Measurements from ENCODE around the gene EIF3I. TPM values are rescaled to one million over a fixed set of nuclear protein-coding genes. Genes with fewer than 3 reads are reported as not detected.

EIF3I gene
- total and polyA plus RNA-seq, 12 donors: 90.3 to 342 (median 106) TPM

GRCh38 chr1:32249831-32250525 lies 27.8 kb downstream of the EIF3I start:
- intact Hi-C loops (cut with DNase I): loop anchor here in 3 of 10 donors (2.0 to 10.0 kb wide), 3 partner anchors 41 to 45 kb away; partner anchors contain the start of gene HDAC1 (in 2 of the 3)
- DNase-seq (peak; percentile 35 to 87), ATAC-seq (peak; percentile 49 to 81 (median 72))
- no peaks in the 10 kb centered on the region for H3K36me3 ChIP-seq
- no peaks in the 10 kb centered on the region for H3K27me3 ChIP-seq
- H3K27ac ChIP-seq: peak overlapping the region; percentile 66 to 94 (median 92)
- peak overlapping the region in 4 of 10 donors; percentile 2 to 54 (median 12) for H3K4me3 ChIP-seq
- H3K9me3 ChIP-seq: no peaks in the 10 kb centered on the region
- H3K4me1 ChIP-seq: peaks cover 8 to 83% (median 73%) of the 10 kb centered on the region in 9 donors
- WGBS, 2 donors: 59 to 66% methylated on average over 9 of the region's 9 CpGs
- TF ChIP-seq CTCF (IDR thresholded peaks at IDR 0.05): no peak

- ATAC-seq: no peak
Observed at GRCh38 chr1:32250893-32251716, 28.9 kb downstream of the EIF3I start, which contains the start of gene LCK. Gene LCK, plus strand, starts transcription at chr1:32251265. Its CDS starts 23,065 bp downstream, at chr1:32274330.

GRCh38 chr1:32255072-32256071 lies 33.2 kb downstream of the EIF3I start:
- 92 to 93% methylated on average over 10 of the region's 10 CpGs for WGBS, 2 donors
- Histone ChIP-seq H3K27me3 (peaks cover 0 to 6% (median 0%) of the 10 kb centered on the region in 7 donors), H3K27ac (peak overlapping the region in 1 of 10 donors; percentile 92), H3K4me3 (peak overlapping the region in 1 of 10 donors; percentile 54), H3K36me3 (no peaks in the 10 kb centered on the region), H3K4me1 (peaks cover 4 to 31% (median 26%) of the 10 kb centered on the region in 9 donors), H3K9me3 (no peaks in the 10 kb centered on the region)
- intact Hi-C loops (cut with DNase I): no loop called here
- TF ChIP-seq CTCF (IDR thresholded peaks at IDR 0.05): no peak
- ATAC-seq (no peak), DNase-seq (no peak)

More at GRCh38 chr1:32250893-32251716, 28.9 kb downstream of the EIF3I start, which contains the start of gene LCK:
- no peak for TF ChIP-seq CTCF (IDR thresholded peaks at IDR 0.05)
- intact Hi-C loops (cut with DNase I): no loop called here
- H3K4me3 ChIP-seq: peak within 1 kb of the TSS in 1 of 10 donors; percentile 54
- peak within 1 kb of the TSS; percentile 51 to 94 (median 89) for H3K27ac ChIP-seq
- H3K4me1 ChIP-seq: peaks cover 8 to 74% (median 66%) of the 10 kb centered on the region in 9 donors
- H3K27me3 ChIP-seq: no peaks in the 10 kb centered on the region
- H3K36me3 ChIP-seq: no peaks in the 10 kb centered on the region
- WGBS, 2 donors: 70 to 72% methylated on average over 25 of the region's 25 CpGs
- no peaks in the 10 kb centered on the region for H3K9me3 ChIP-seq
- peak in 1 of 2 donors; percentile 20 for DNase-seq
